22Rv1 (cell line): ENCODE data around the gene SH3RF3.

Source experiments
- CTCF ChIP-seq: fragments of 450-650 bp; IDR thresholded peaks from 2 replicates; pipeline ENCODE4 v1.5.1; 2017; ENCODE audit warnings: mild to moderate bottlenecking
- ZFX ChIP-seq: fragments of 450-650 bp; IDR thresholded peaks from 2 replicates; pipeline ENCODE4 v1.6.1; 2017; ENCODE audit warnings: antibody characterized with exemption, borderline replicate concordance

- TF ChIP-seq CTCF (no peak), ZFX (no peak)
Measured at GRCh38 chr2:109162999-109163398, 34.0 kb downstream of the SH3RF3 start.
